HG02759 (cell line): Measurements from ENCODE around the gene C9orf85.
A peak's percentile ranks its signal among the peaks of the same experiment; 100 is the strongest.
"Not testable (repeated sequence)": the region's sequence is repeated elsewhere in the genome, so short reads cannot be mapped to it uniquely, and the experiment has no call there.

ENCODE experiments used
- ATAC-seq: cut with Tn5 transposase; IDR thresholded peaks from one replicate; pipeline ENCODE4 v1.9.1; 2021; ENCODE audit warnings: mild to moderate bottlenecking, moderate library complexity; ENCODE audit not compliant: unreplicated experiment

C9orf85 gene

GRCh38 chr9:71937070-71937625, 25.7 kb downstream of the C9orf85 start:
- no peak for ATAC-seq

GRCh38 chr9:71937898-71938297, 26.5 kb downstream of the C9orf85 start:
- no peak for ATAC-seq

GRCh38 chr9:71941060-71941568, 29.7 kb downstream of the C9orf85 start:
- no peak for ATAC-seq

GRCh38 chr9:71941998-71942567, 30.6 kb downstream of the C9orf85 start:
- ATAC-seq = no peak

- no peak for ATAC-seq
Observed at GRCh38 chr9:71944754-71945375, 33.4 kb downstream of the C9orf85 start.

GRCh38 chr9:71954652-71955051, 43.2 kb downstream of the C9orf85 start:
- ATAC-seq = not testable (repeated sequence)

- peak; percentile 79 for ATAC-seq
Observed at GRCh38 chr9:71955300-71955915, 44.0 kb downstream of the C9orf85 start.

- ATAC-seq = no peak
Observed at GRCh38 chr9:71962328-71962727, 50.9 kb downstream of the C9orf85 start.

GRCh38 chr9:71963471-71963996, 52.1 kb downstream of the C9orf85 start:
- ATAC-seq = not testable (repeated sequence)

GRCh38 chr9:71965403-71965802, 54.0 kb downstream of the C9orf85 start:
- ATAC-seq = no peak

- ATAC-seq = no peak
Observed at GRCh38 chr9:71966601-71967000, 55.2 kb downstream of the C9orf85 start.

- no peak for ATAC-seq
Observed at GRCh38 chr9:71968541-71969090, 57.2 kb downstream of the C9orf85 start.

GRCh38 chr9:71975833-71976232, 64.4 kb downstream of the C9orf85 start:
- no peak for ATAC-seq

GRCh38 chr9:71977003-71977402, 65.6 kb downstream of the C9orf85 start:
- ATAC-seq = no peak

GRCh38 chr9:71980266-71981190, 69.1 kb downstream of the C9orf85 start:
- no peak for ATAC-seq

GRCh38 chr9:71981944-71982343, 70.5 kb downstream of the C9orf85 start:
- no peak for ATAC-seq

GRCh38 chr9:71984403-71984802, 73.0 kb downstream of the C9orf85 start:
- no peak for ATAC-seq

- no peak for ATAC-seq
Observed at GRCh38 chr9:71984831-71985281, 73.4 kb downstream of the C9orf85 start.

GRCh38 chr9:71985297-71985911, 74.0 kb downstream of the C9orf85 start:
- no peak for ATAC-seq

GRCh38 chr9:71986900-71987299, 75.5 kb downstream of the C9orf85 start:
- no peak for ATAC-seq
